Neuron (in vitro differentiated cells): ENCODE data around the gene DPP4.

ENCODE experiments used
- H2AFZ ChIP-seq: one replicate; pipeline ENCODE4 v1.6.1; 2013; ENCODE audit warnings: low read depth, mild to moderate bottlenecking, inconsistent platforms, low read length, moderate library complexity
- H3K27me3 ChIP-seq: one replicate; pipeline ENCODE4 v1.6.1; 2013; ENCODE audit warnings: low read length; ENCODE audit not compliant: insufficient read depth
- H3K36me3 ChIP-seq: one replicate; pipeline ENCODE4 v1.6.1; 2013; ENCODE audit warnings: low read length; ENCODE audit not compliant: insufficient read depth
- H3K4me1 ChIP-seq: one replicate; pipeline ENCODE4 v1.6.1; 2013; ENCODE audit warnings: low read length; ENCODE audit not compliant: insufficient read depth
- H3K4me3 ChIP-seq: 2 replicates; pipeline ENCODE4 v1.5.1; 2013; ENCODE audit warnings: mild to moderate bottlenecking, low read length, moderate library complexity
- H3K9me3 ChIP-seq: one replicate; pipeline ENCODE4 v1.6.1; 2013; ENCODE audit warnings: low read length

Gene DPP4

GRCh38 chr2:162037886-162038285 lies 36.1 kb downstream of the DPP4 start:
- Histone ChIP-seq H3K36me3 (no peaks in the 10 kb centered on the region), H3K4me3 (no peak overlapping the region)

GRCh38 chr2:162037028-162037795 lies 36.8 kb downstream of the DPP4 start:
- Histone ChIP-seq H3K36me3 (no peaks in the 10 kb centered on the region), H3K4me1 (peaks cover 24% of the 10 kb centered on the region), H3K9me3 (no peaks in the 10 kb centered on the region)

More at GRCh38 chr2:162037886-162038285, 36.1 kb downstream of the DPP4 start:
- H2AFZ ChIP-seq, result no peak overlapping the region
- H3K27me3 ChIP-seq, result no peaks in the 10 kb centered on the region
- H3K9me3 ChIP-seq, result no peaks in the 10 kb centered on the region
- peaks cover 24% of the 10 kb centered on the region for H3K4me1 ChIP-seq

GRCh38 chr2:162035981-162036380 lies 38.0 kb downstream of the DPP4 start:
- Histone ChIP-seq H3K4me1 (peaks cover 24% of the 10 kb centered on the region), H2AFZ (no peak overlapping the region), H3K9me3 (no peaks in the 10 kb centered on the region), H3K4me3 (no peak overlapping the region), H3K27me3 (no peaks in the 10 kb centered on the region), H3K36me3 (no peaks in the 10 kb centered on the region)

More at GRCh38 chr2:162037028-162037795, 36.8 kb downstream of the DPP4 start:
- Histone ChIP-seq H3K27me3 (no peaks in the 10 kb centered on the region), H2AFZ (no peak overlapping the region), H3K4me3 (no peak overlapping the region)

GRCh38 chr2:162030363-162031190 lies 43.4 kb downstream of the DPP4 start:
- H3K4me3 ChIP-seq, result no peak overlapping the region
- H3K4me1 ChIP-seq, result peaks cover 3% of the 10 kb centered on the region
- H3K27me3 ChIP-seq, result no peaks in the 10 kb centered on the region
- no peaks in the 10 kb centered on the region for H3K36me3 ChIP-seq
- no peaks in the 10 kb centered on the region for H3K9me3 ChIP-seq
- no peak overlapping the region for H2AFZ ChIP-seq

- Histone ChIP-seq H3K4me3 (no peak overlapping the region), H3K9me3 (no peaks in the 10 kb centered on the region), H3K27me3 (no peaks in the 10 kb centered on the region), H3K36me3 (no peaks in the 10 kb centered on the region), H3K4me1 (peaks cover 3% of the 10 kb centered on the region), H2AFZ (no peak overlapping the region)
These were observed 44.6 kb downstream of the DPP4 start for GRCh38 chr2:162029287-162029901.

- Histone ChIP-seq H2AFZ (no peak overlapping the region), H3K4me3 (no peak overlapping the region), H3K27me3 (no peaks in the 10 kb centered on the region), H3K4me1 (peaks cover 3% of the 10 kb centered on the region), H3K36me3 (no peaks in the 10 kb centered on the region), H3K9me3 (no peaks in the 10 kb centered on the region)
These were observed 45.5 kb downstream of the DPP4 start for GRCh38 chr2:162028511-162028910.

GRCh38 chr2:162025121-162025911 lies 48.7 kb downstream of the DPP4 start:
- Histone ChIP-seq H3K4me1 (no peaks in the 10 kb centered on the region), H2AFZ (no peak overlapping the region), H3K36me3 (no peaks in the 10 kb centered on the region), H3K4me3 (no peak overlapping the region), H3K27me3 (no peaks in the 10 kb centered on the region), H3K9me3 (no peaks in the 10 kb centered on the region)

- Histone ChIP-seq H3K4me3 (no peak overlapping the region), H3K9me3 (no peaks in the 10 kb centered on the region), H3K4me1 (no peaks in the 10 kb centered on the region), H3K27me3 (no peaks in the 10 kb centered on the region), H3K36me3 (no peaks in the 10 kb centered on the region), H2AFZ (no peak overlapping the region)
These were observed 51.6 kb downstream of the DPP4 start for GRCh38 chr2:162022290-162022945.

- Histone ChIP-seq H3K27me3 (no peaks in the 10 kb centered on the region), H3K9me3 (no peaks in the 10 kb centered on the region), H3K4me3 (no peak overlapping the region), H3K4me1 (no peaks in the 10 kb centered on the region), H2AFZ (no peak overlapping the region), H3K36me3 (no peaks in the 10 kb centered on the region)
These were observed 52.4 kb downstream of the DPP4 start for GRCh38 chr2:162021516-162022058.

GRCh38 chr2:162018530-162018929 lies 55.5 kb downstream of the DPP4 start:
- no peak overlapping the region for H3K4me3 ChIP-seq
- peaks cover 5% of the 10 kb centered on the region for H3K4me1 ChIP-seq
- no peak overlapping the region for H2AFZ ChIP-seq
- H3K9me3 ChIP-seq, result no peaks in the 10 kb centered on the region
- no peaks in the 10 kb centered on the region for H3K36me3 ChIP-seq
- no peaks in the 10 kb centered on the region for H3K27me3 ChIP-seq

- H3K9me3 ChIP-seq, result no peaks in the 10 kb centered on the region
- no peak overlapping the region for H3K4me3 ChIP-seq
- no peak overlapping the region for H2AFZ ChIP-seq
- H3K36me3 ChIP-seq, result no peaks in the 10 kb centered on the region
- peaks cover 8% of the 10 kb centered on the region for H3K4me1 ChIP-seq
- H3K27me3 ChIP-seq, result no peaks in the 10 kb centered on the region
These were observed 56.8 kb downstream of the DPP4 start for GRCh38 chr2:162017233-162017632.

- Histone ChIP-seq H3K4me3 (no peak overlapping the region), H3K9me3 (no peaks in the 10 kb centered on the region), H2AFZ (no peak overlapping the region), H3K4me1 (peaks cover 8% of the 10 kb centered on the region), H3K27me3 (no peaks in the 10 kb centered on the region), H3K36me3 (no peaks in the 10 kb centered on the region)
These were observed 57.9 kb downstream of the DPP4 start for GRCh38 chr2:162016080-162016479.
